Spleen (tissue), 11 donors: ENCODE data around the gene RAN. TPM values are rescaled to one million over a fixed set of nuclear protein-coding genes. Genes with fewer than 3 reads are reported as not detected.

Source experiments
- DNase-seq: peaks from one replicate; pipeline ENCODE4 v3.0.0-alpha.2; 2020
- H3K27ac ChIP-seq, 8 donors: fragments of 200-600 bp; sonication (generic) in 7 of 8; 1 replicate in 4 of 8; 2 replicates in 4 of 8; pipeline versions ENCODE4 v1.5.0 to v1.8.0; 2016 to 2021; ENCODE audit warnings: inconsistent platforms in 4 of 8, mild to moderate bottlenecking in 4 of 8, moderate library complexity in 1 of 8
- H3K27me3 ChIP-seq, 7 donors: fragments of 200-600 bp; sonication (generic) in 6 of 7; replicated peaks in 1 of 7; 1 replicate in 4 of 7; 2 replicates in 3 of 7; pipeline versions ENCODE4 v1.5.0 to v1.8.0; 2016 to 2021; ENCODE audit warnings: inconsistent platforms in 3 of 7, mild to moderate bottlenecking in 1 of 7
- H3K36me3 ChIP-seq, 6 donors: fragments of 200-600 bp; sonication (generic) in 5 of 6; 1 replicate in 4 of 6; 2 replicates in 2 of 6; pipeline versions ENCODE4 v1.5.0 to v1.8.0; 2016 to 2021; ENCODE audit warnings: inconsistent platforms in 2 of 6
- H3K4me1 ChIP-seq, 6 donors: fragments of 200-600 bp; sonication (generic) in 5 of 6; 1 replicate in 3 of 6; 2 replicates in 3 of 6; pipeline versions ENCODE4 v1.5.0 to v1.8.0; 2016 to 2021; ENCODE audit warnings: inconsistent platforms in 3 of 6
- H3K4me3 ChIP-seq, 8 donors: fragments of 200-600 bp; sonication (generic) in 7 of 8; 1 replicate in 4 of 8; 2 replicates in 4 of 8; pipeline versions ENCODE4 v1.5.0 to v1.8.0; 2016 to 2021; ENCODE audit warnings: inconsistent platforms in 4 of 8, mild to moderate bottlenecking in 4 of 8, moderate library complexity in 2 of 8
- H3K9me3 ChIP-seq, 8 donors: fragments of 200-600 bp; sonication (generic) in 7 of 8; 1 replicate in 4 of 8; 2 replicates in 4 of 8; pipeline versions ENCODE4 v1.5.0 to v1.8.0; 2016 to 2021; ENCODE audit warnings: inconsistent platforms in 4 of 8
- CTCF ChIP-seq, 11 experiments: fragments of 200-600 bp in 7 of 11; fragments of 450-650 bp in 4 of 11; sonication (generic) in 4 of 11; IDR thresholded peaks in 8 of 11; conservative IDR thresholded peaks in 3 of 11; 1 replicate in 7 of 11; 2 replicates in 4 of 11; pipeline versions ENCODE4 v1.4.0 to v1.8.0; 2016 to 2021; ENCODE audit warnings: antibody characterized with exemption in 11 of 11, inconsistent platforms in 4 of 11, mild to moderate bottlenecking in 1 of 11
- POLR2A ChIP-seq, 3 donors: fragments of 450-650 bp; IDR thresholded peaks; one replicate each; pipeline ENCODE4 v1.5.1; 2017; ENCODE audit warnings: antibody characterized with exemption in 3 of 3, mild to moderate bottlenecking in 1 of 3
- POLR2AphosphoS5 ChIP-seq, 3 donors: sonication (generic); formaldehyde crosslinking; IDR thresholded peaks; one replicate each; pipeline ENCODE4 v1.5.1; 2017; ENCODE audit warnings: antibody characterized with exemption in 3 of 3
- WGBS, 5 donors: extraction: QIAGEN DNeasy Blood & Tissue Kit in 3 of 5; methylation state at CpG; one replicate each; pipeline versions ENCODE4 v1.1.5 to v1.1.7; 2013 to 2018; 5-methylcytosine and 5-hydroxymethylcytosine counted together
- intact Hi-C: fragments of 100-400 bp; cut with DNase I; formaldehyde crosslinking; loops from one replicate; pipeline ENCODE4 v1.15.0; 2023; ENCODE audit warnings: low total_unique reads
- polyA plus RNA-seq, 3 donors: library from polyadenylated mRNA; stranded (reverse); fragments of 200-250 nt; gene quantifications; one replicate each; pipeline ENCODE4 v1.2.1, GENCODE V29; 2013
- total RNA-seq, 7 donors: library from RNA; depleted of rRNA in 3 of 7; stranded (reverse); fragments of >200 nt in 3 of 7; fragmentation: NEBNext Ultra II Directional in 4 of 7; extraction: Animal tissue kit (Norgen Biotek cat#: 25700) in 4 of 7; gene quantifications; one replicate each; pipeline versions ENCODE4 v1.1.0 to v1.2.1, GENCODE V29; 2016 to 2021
- donor health status: healthy with polysubstance abuse.
- donor health status: DM: no; HTN: no; CAD: no; lungs with moderate emphysema.
- donor health status: DM: no; HTN: no; CAD: no.
- donor health status: Bipolar disorder and iron deficiency.
- donor health status: healthy.
- donor health status: DM: no; HTN: no; CAD: no.
- donor health status: DM: yes; HTN: yes; CAD: no.

RAN gene
- total and polyA plus RNA-seq, 10 donors = 128 to 423 (median 293) TPM

- Histone ChIP-seq H3K27me3 (peaks cover 0 to 44% (median 8%) of the 10 kb centered on the region in 7 donors), H3K27ac (no peak overlapping the region), H3K9me3 (peaks cover 0 to 13% (median 10%) of the 10 kb centered on the region in 8 donors), H3K36me3 (no peaks in the 10 kb centered on the region), H3K4me1 (peaks cover 0 to 8% (median 0%) of the 10 kb centered on the region in 6 donors), H3K4me3 (peak overlapping the region in 1 of 8 donors; percentile 19)
- intact Hi-C loops = loop anchor here (5.0 kb wide), 1 partner anchor 216 kb away; no protein-coding TSS in a partner anchor
- peak; percentile 78 for DNase-seq
- WGBS, 5 donors = 22 to 36% (median 24%) methylated on average over 32 to 37 of the region's 37 CpGs
- peak in 1 of 3 donors; percentile 12 for TF ChIP-seq POLR2AphosphoS5 (IDR thresholded peaks at IDR 0.05)
- TF ChIP-seq POLR2A (IDR thresholded peaks at IDR 0.05) = no peak
- peak; percentile 33 to 83 (median 66) for TF ChIP-seq CTCF (IDR thresholded peaks at IDR 0.05 in 8 of 11, conservative IDR thresholded peaks at IDR 0.05 in 3 of 11)
Observed at GRCh38 chr12:130916241-130916911, 44.5 kb downstream of the RAN start.

- no peak for DNase-seq
- H3K9me3 ChIP-seq = peaks cover 0 to 9% (median 1%) of the 10 kb centered on the region in 8 donors
- no peak overlapping the region for H3K27ac ChIP-seq
- 87 to 93% (median 89%) methylated on average over 13 of the region's 13 CpGs for WGBS, 5 donors
- intact Hi-C loops = loop anchor here (5.0 kb wide), 1 partner anchor 215 kb away; no protein-coding TSS in a partner anchor
- H3K27me3 ChIP-seq = peaks cover 0 to 44% (median 8%) of the 10 kb centered on the region in 7 donors
- no peak overlapping the region for H3K4me3 ChIP-seq
- H3K36me3 ChIP-seq = no peaks in the 10 kb centered on the region
- TF ChIP-seq POLR2A (IDR thresholded peaks at IDR 0.05) (no peak), POLR2AphosphoS5 (IDR thresholded peaks at IDR 0.05) (no peak), CTCF (IDR thresholded peaks at IDR 0.05 in 8 of 11, conservative IDR thresholded peaks at IDR 0.05 in 3 of 11) (no peak)
- H3K4me1 ChIP-seq = peaks cover 0 to 8% (median 0%) of the 10 kb centered on the region in 6 donors
Observed at GRCh38 chr12:130917607-130918006, 45.7 kb downstream of the RAN start.

- DNase-seq = no peak
- Histone ChIP-seq H3K4me1 (peaks cover 0 to 8% (median 0%) of the 10 kb centered on the region in 6 donors), H3K4me3 (no peak overlapping the region), H3K27ac (no peak overlapping the region), H3K9me3 (peaks cover 0 to 9% (median 1%) of the 10 kb centered on the region in 8 donors), H3K27me3 (peaks cover 0 to 46% (median 8%) of the 10 kb centered on the region in 7 donors), H3K36me3 (no peaks in the 10 kb centered on the region)
- 17 to 43% (median 37%) methylated on average over 1 of the region's 1 CpG for WGBS, 5 donors
- intact Hi-C loops = loop anchor here (5.0 kb wide), 1 partner anchor 213 kb away; no protein-coding TSS in a partner anchor
- TF ChIP-seq POLR2AphosphoS5 (IDR thresholded peaks at IDR 0.05) (no peak), CTCF (IDR thresholded peaks at IDR 0.05 in 8 of 11, conservative IDR thresholded peaks at IDR 0.05 in 3 of 11) (no peak), POLR2A (IDR thresholded peaks at IDR 0.05) (no peak)
Observed at GRCh38 chr12:130919086-130919485, 47.2 kb downstream of the RAN start.

- no peak for TF ChIP-seq POLR2AphosphoS5 (IDR thresholded peaks at IDR 0.05)
- no peak for TF ChIP-seq POLR2A (IDR thresholded peaks at IDR 0.05)
- TF ChIP-seq CTCF (IDR thresholded peaks at IDR 0.05 in 8 of 11, conservative IDR thresholded peaks at IDR 0.05 in 3 of 11) = no peak
- H3K4me3 ChIP-seq = no peak overlapping the region
Observed at GRCh38 chr12:130920119-130920703, 48.3 kb downstream of the RAN start.

More at GRCh38 chr12:130920119-130920703, 48.3 kb downstream of the RAN start:
- peaks cover 0 to 49% (median 8%) of the 10 kb centered on the region in 7 donors for H3K27me3 ChIP-seq
- intact Hi-C loops = no loop called here
- no peak for DNase-seq
- H3K36me3 ChIP-seq = no peaks in the 10 kb centered on the region
- H3K4me1 ChIP-seq = peaks cover 0 to 8% (median 0%) of the 10 kb centered on the region in 6 donors
- no peak overlapping the region for H3K27ac ChIP-seq
- H3K9me3 ChIP-seq = peaks cover 0 to 9% (median 1%) of the 10 kb centered on the region in 8 donors
- 86 to 93% (median 89%) methylated on average over 13 to 15 of the region's 15 CpGs for WGBS, 5 donors
